CD4-positive, alpha-beta T cell treated with Interleukin-17A for 4 hours (primary cell): ENCODE measurements around the gene PCSK4.
A peak's percentile ranks its signal among the peaks of the same experiment; 100 is the strongest.

Experiments
- DNase-seq: peaks from one replicate; pipeline ENCODE4 v3.0.0-alpha.2; 2020; ENCODE audit warnings: mixed read lengths

PCSK4 gene

GRCh38 chr19:1469255-1470054 is 20.7 kb downstream of the PCSK4 start:
- peak; percentile 44 for DNase-seq

GRCh38 chr19:1468821-1469254 is 21.3 kb downstream of the PCSK4 start:
- peak; percentile 46 for DNase-seq

DNA sequence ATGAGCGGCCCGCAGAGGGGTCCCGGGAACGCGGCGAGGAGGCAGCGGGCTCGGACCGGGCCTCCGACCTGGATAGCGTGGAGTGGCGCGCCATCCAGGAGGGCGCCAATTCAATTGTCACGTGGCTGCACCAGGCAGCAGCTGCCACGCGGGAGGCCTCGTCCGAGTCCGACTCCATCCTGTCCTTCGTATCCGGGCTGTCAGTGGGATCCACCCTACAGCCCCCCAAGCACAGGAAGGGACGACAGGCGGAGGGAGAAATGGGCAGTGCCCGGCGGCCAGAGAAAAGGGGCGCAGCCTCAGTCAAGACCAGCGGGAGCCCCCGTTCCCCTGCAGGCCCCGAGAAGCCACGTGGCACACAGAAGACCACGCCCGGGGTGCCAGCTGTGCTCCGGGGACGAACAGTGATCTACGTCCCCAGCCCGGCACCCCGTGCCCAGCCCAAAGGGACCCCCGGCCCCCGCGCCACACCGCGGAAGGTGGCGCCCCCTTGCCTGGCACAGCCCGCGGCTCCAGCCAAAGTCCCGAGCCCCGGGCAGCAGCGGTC is 21.8 kb downstream of the PCSK4 start:
- DNase-seq, result no peak

GRCh38 chr19:1467490-1468273 is 22.5 kb downstream of the PCSK4 start:
- DNase-seq, result no peak

GRCh38 chr19:1467215-1467489 is 23.0 kb downstream of the PCSK4 start:
- no peak for DNase-seq

GRCh38 chr19:1466461-1467214 is 23.5 kb downstream of the PCSK4 start:
- no peak for DNase-seq

DNA sequence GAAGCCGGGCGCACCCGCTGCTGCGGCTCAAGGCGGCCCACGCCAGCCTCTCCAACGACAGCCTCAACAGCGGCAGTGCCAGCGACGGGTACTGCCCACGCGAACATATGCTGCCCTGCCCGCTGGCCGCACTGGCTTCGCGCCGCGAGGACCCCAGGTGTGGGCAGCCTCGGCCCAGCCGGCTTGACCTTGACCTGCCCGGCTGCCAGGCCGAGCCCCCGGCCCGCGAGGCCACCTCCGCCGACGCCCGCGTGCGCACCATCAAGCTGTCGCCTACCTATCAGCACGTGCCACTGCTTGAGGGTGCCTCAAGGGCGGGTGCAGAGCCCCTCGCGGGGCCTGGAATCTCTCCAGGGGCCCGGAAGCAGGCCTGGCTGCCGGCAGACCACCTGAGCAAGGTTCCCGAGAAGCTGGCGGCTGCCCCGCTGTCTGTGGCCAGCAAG is 24.1 kb downstream of the PCSK4 start:
- DNase-seq, result no peak

DNA sequence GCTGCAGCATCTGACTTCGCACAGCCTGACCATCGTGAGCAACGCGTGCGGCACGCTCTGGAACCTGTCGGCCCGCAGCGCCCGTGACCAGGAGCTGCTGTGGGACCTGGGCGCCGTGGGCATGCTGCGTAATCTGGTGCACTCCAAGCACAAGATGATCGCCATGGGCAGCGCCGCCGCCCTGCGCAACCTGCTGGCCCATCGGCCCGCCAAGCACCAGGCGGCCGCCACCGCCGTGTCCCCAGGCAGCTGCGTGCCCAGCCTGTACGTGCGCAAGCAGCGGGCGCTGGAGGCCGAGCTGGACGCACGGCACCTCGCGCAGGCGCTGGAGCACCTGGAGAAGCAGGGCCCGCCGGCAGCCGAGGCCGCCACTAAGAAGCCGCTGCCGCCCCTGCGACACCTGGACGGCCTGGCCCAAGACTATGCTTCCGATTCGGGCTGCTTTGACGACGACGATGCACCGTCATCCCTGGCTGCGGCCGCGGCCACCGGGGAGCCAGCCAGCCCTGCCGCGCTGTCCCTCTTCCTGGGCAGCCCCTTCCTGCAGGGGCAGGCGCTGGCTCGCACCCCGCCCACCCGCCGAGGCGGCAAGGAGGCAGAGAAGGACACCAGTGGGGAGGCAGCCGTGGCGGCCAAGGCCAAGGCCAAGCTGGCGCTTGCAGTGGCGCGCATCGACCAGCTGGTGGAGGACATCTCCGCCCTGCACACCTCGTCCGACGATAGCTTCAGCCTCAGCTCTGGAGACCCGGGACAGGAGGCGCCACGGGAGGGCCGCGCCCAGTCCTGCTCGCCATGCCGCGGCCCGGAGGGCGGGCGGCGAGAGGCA is 24.7 kb downstream of the PCSK4 start:
- peak; percentile 40 for DNase-seq

- no peak for DNase-seq
Observed at GRCh38 chr19:1461862-1462261, 28.3 kb downstream of the PCSK4 start.

- DNase-seq, result no peak
Observed at GRCh38 chr19:1460033-1460995, 29.8 kb downstream of the PCSK4 start.

DNA sequence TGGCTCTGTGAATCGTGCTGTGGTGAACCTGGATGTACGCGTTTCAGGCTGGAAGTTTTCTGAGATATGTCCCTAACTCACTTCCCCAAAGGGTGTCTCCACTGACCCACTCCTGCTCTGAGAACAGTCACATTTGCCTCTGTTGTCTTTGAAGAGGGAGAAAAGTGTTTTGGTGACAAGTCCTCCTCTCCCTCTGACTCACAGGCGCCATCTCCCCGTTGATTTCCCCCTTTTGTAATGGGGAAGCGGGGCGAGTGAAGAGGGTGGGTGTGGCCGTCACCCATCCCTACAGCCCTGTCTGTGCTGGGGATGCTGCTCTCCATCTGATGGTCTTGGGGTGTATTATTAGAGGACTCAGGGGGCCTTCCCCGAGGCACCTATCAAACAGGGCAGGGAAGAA is 30.7 kb downstream of the PCSK4 start:
- DNase-seq, result no peak

- no peak for DNase-seq
Observed at GRCh38 chr19:1457892-1458291, 32.3 kb downstream of the PCSK4 start.

GRCh38 chr19:1457031-1457739 is 33.0 kb downstream of the PCSK4 start:
- no peak for DNase-seq

- DNase-seq, result no peak
Observed at GRCh38 chr19:1456121-1456900, 33.8 kb downstream of the PCSK4 start.

DNA sequence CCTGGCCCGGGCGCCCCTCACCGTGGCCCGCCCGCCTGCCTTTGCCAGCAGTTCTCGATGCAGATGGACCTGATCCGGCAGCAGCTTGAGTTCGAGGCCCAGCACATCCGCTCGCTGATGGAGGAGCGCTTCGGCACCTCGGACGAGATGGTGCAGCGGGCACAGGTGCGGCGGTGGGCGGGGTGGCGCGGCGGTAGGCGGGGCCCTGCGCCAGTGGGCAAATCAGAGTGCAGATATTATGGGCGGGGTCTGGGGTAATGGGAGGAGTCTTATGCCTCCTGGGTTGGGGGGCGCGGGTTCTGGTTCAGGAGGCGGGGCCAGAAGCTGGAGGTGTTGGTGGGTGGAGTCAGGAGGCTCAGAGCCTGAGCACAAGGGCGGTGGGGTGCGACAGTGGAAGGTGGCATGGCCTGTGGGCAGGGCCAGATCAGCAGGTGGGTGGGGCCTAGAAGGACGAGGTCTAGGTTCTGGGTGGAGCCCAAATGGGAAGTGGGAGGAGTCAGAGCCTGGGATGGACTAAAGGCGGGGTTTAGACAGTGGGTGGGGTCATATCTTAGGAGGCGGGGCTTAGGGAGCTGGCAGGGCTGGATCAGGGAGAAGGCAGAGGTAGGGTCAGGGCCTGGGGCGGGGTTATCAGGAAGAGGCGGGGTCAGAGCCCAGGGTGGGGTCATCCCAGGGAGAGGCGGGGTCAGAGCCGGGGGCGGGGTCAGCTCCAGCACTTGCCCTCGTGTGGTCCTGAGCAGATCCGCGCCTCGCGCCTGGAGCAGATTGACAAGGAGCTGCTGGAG is 34.6 kb downstream of the PCSK4 start:
- DNase-seq, result peak; percentile 47

DNA sequence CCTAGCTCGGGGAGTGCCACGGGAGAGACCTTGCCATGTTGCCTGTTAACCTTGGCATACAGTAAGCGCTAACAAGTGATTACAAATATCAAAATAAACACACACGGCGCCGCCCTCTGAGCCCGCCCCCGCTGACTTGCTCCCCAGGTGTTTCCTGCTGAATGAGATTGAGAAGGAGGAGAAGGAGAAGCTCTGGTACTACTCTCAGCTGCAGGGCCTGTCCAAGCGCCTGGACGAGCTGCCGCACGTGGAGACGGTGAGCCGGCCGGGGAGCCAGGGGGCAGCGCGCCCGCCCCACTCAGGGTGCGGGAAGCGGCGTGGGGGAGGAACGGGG is 35.2 kb downstream of the PCSK4 start:
- DNase-seq, result no peak

GRCh38 chr19:1453525-1454364 is 36.4 kb downstream of the PCSK4 start:
- DNase-seq, result no peak
